ENCODE results near the gene RSRC1. TPM values are rescaled to one million over a fixed set of nuclear protein-coding genes. Genes with fewer than 3 reads are reported as not detected.

The RSRC1 gene
- total and polyA plus RNA-seq, 2 of the 13 experiments (the other 11 are each of a cell fraction or from before 2014, with no cell fraction given), result 4.9 to 63.0 TPM

DNA sequence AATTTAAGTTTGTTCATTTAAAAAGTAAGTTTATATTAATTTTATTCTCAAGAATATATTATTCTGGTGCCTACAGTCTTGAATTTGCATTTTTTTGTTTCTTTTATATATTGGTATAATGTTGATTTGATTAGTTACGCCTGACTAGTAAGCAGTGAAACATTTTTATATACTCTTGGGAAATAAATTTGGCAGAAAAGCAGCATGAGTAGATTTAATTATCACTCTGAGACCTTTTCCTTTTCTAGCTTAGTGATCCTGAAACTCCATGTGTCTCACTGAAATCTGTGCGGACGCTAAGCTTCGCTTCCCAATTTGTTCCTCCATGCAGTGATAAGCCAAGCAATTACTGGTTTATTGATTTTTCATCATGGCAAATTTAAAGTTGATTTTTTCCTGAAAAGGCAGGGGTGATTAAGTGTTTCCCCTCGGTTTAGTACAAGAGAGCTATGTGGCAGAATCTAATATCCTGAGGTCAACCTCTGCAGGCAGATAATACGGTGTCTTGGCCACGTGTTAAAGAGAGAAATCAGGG lies 373.9 kb downstream of the RSRC1 start:
- Histone ChIP-seq H3K4me1 (ENCODE audit: insufficient read depth, low read length) (no peaks in the 10 kb centered on the region), H3K27ac (ENCODE audit: extremely low read length, insufficient read depth, low read length) (no peak overlapping the region), H3K36me3 (replicated peaks in 1 of 2; ENCODE audit: control insufficient read depth in 1 of 2, insufficient read depth in 2 of 2, low read length in 2 of 2) (no peaks in the 10 kb centered on the region), H3K27me3 (ENCODE audit: control insufficient read depth in 1 of 2, insufficient read depth in 2 of 2, low read length in 2 of 2) (no peaks in the 10 kb centered on the region), H3K4me3 (replicated peaks in 1 of 3; ENCODE audit: insufficient read depth in 1 of 3, low read depth in 2 of 3, low read length in 3 of 3) (no peak overlapping the region), H4K20me1 (ENCODE audit: insufficient read depth, low read length) (no peaks in the 10 kb centered on the region), H3K9me3 (ENCODE audit: low read length) (no peaks in the 10 kb centered on the region), H3K79me2 (ENCODE audit: insufficient read depth, low read length) (no peaks in the 10 kb centered on the region), H2AFZ (ENCODE audit: low read length) (no peak overlapping the region), H3K9ac (ENCODE audit: insufficient read depth, low read depth, low read length) (no peak overlapping the region), H3K4me2 (ENCODE audit: low read depth, low read length) (no peak overlapping the region)
- no peak for TF ChIP-seq ZSCAN20 (CRISPR knock-in tag; IDR thresholded peaks at IDR 0.05; ENCODE audit: borderline replicate concordance)
- no peak for TF ChIP-seq PREB (CRISPR knock-in tag; IDR thresholded peaks at IDR 0.05)
- TF ChIP-seq ZNF12 (CRISPR knock-in tag; IDR thresholded peaks at IDR 0.05), result no peak
- no peak for TF ChIP-seq SP1 (IDR thresholded peaks at IDR 0.05)
- TF ChIP-seq SP1 (CRISPR knock-in tag; IDR thresholded peaks at IDR 0.05), result no peak
- no peak for TF ChIP-seq DPF2 (CRISPR knock-in tag; IDR thresholded peaks at IDR 0.05; ENCODE audit: borderline replicate concordance, low read depth)
- TF ChIP-seq NFIB (CRISPR knock-in tag; IDR thresholded peaks at IDR 0.05; ENCODE audit: borderline replicate concordance), result no peak
- TF ChIP-seq ZNF317 (CRISPR knock-in tag; IDR thresholded peaks at IDR 0.05), result no peak
- no peak for TF ChIP-seq ZNF225 (CRISPR knock-in tag; IDR thresholded peaks at IDR 0.05)
- no peak for TF ChIP-seq NFE2L1 (CRISPR knock-in tag; IDR thresholded peaks at IDR 0.05; ENCODE audit: borderline replicate concordance)
- TF ChIP-seq ZNF234 (CRISPR knock-in tag; conservative IDR thresholded peaks at IDR 0.05), result no peak
- ATAC-seq, result no peak
- no peak for DNase-seq (ENCODE audit: low spot score)
- in situ Hi-C loops (cut with HindIII; ENCODE audit: extremely low pct_ligation_motif_present, low pct_unique_long_range_greater_than_20kb), result no loop called here
- ChIA-PET CTCF (ENCODE audit: low intra/inter-chr PET ratio, low total read pairs) (no interaction called here), POLR2A (no interaction called here)
- intact Hi-C loops (cut with micrococcal nuclease; ENCODE audit: unreplicated experiment), result no loop called here
- 95% methylated on average over 7 of the region's 7 CpGs for WGBS (ENCODE audit: low lambda C conversion rate)
- no peak for FAIRE-seq
- BruUV-seq (replicated peaks), result no TSS peak

Data from HepG2 (cell line).